K562 (cell line): ENCODE results near the gene SCT. TPM values are rescaled to one million over a fixed set of nuclear protein-coding genes. Genes with fewer than 3 reads are reported as not detected.

ENCODE experiments used
- ATAC-seq: fragments of 200-7000 bp; cut with Tn5 transposase; 3 replicates; pipeline ENCODE4 v1.9.1; 2020; ENCODE audit warnings: moderate library complexity
- BruUV-seq: library from RNA; stranded (reverse); fragments of 400-500 nt; replicated peaks from 2 replicates; lab custom pipeline; 2021; lab: Mats Ljungman, UMichigan
- CTCF ChIA-PET: fragments of 300-600 bp; formaldehyde crosslinking; extraction: SDS; loops from one replicate; lab custom pipeline; 2021; ENCODE audit warnings: low intra/inter-chr PET ratio; lab: Yijun Ruan, JAX
- POLR2A ChIA-PET: fragments of 300-600, 350-650 bp; sonication (Branson Sonifier 250); formaldehyde crosslinking; extraction: SDS; loops from one replicate; lab custom pipeline; 2021; ENCODE audit warnings: antibody characterized with exemption, inconsistent platforms; lab: Yijun Ruan, JAX
- DNase-seq, 4 experiments: peaks; one replicate each; pipeline versions ENCODE4 v3.0.0 to v3.0.0-alpha.2; 2011 to 2018; ENCODE audit warnings: low spot score in 3 of 4, mixed read lengths in 3 of 4; ENCODE audit errors: extremely low read depth in 1 of 4
- FAIRE-seq: peaks from 2 replicates; lab custom pipeline; 2011; peaks lifted over from hg19 to GRCh38; lab: Jason Lieb, UNC
- H2AFZ ChIP-seq: 2 replicates; pipeline ENCODE4 v1.6.0; 2011; ENCODE audit warnings: low read depth, low read length, control low read depth, inconsistent platforms
- H3K27ac ChIP-seq: fragments of 200-600 bp; 3 replicates; pipeline ENCODE4 v1.8.0; 2011; ENCODE audit warnings: low read depth, mild to moderate bottlenecking, control low read depth, inconsistent platforms, low read length, moderate library complexity, mixed read lengths; ENCODE audit errors: extremely low read depth
- H3K27me3 ChIP-seq, 2 experiments: fragments of 300-600 bp in 1 of 2; 2 replicates in 1 of 2; 3 replicates in 1 of 2; pipeline versions ENCODE4 v1.6.0 to v1.8.0; 2011; ENCODE audit warnings: inconsistent platforms in 2 of 2, low read length in 2 of 2, mild to moderate bottlenecking in 1 of 2, mixed read lengths in 1 of 2, moderate library complexity in 1 of 2; ENCODE audit not compliant: control insufficient read depth in 2 of 2, insufficient read depth in 2 of 2
- H3K36me3 ChIP-seq: fragments of 300-600 bp; 3 replicates; pipeline ENCODE4 v1.8.0; 2011; ENCODE audit warnings: mild to moderate bottlenecking, low read length, inconsistent platforms; ENCODE audit not compliant: control insufficient read depth, insufficient read depth
- H3K4me1 ChIP-seq, 2 experiments: fragments of 200-600 bp in 1 of 2; replicated peaks in 1 of 2; 2 replicates in 1 of 2; 3 replicates in 1 of 2; pipeline versions ENCODE4 v1.5.1 to v1.8.0; 2011; ENCODE audit warnings: inconsistent platforms in 2 of 2, low read length in 2 of 2, mild to moderate bottlenecking in 1 of 2, mixed read lengths in 1 of 2, moderate library complexity in 1 of 2; ENCODE audit not compliant: control insufficient read depth in 2 of 2, insufficient read depth in 2 of 2
- H3K4me2 ChIP-seq: 2 replicates; pipeline ENCODE4 v1.6.1; 2011; ENCODE audit warnings: low read length, control low read depth, inconsistent platforms, mixed read lengths; ENCODE audit not compliant: insufficient read depth
- H3K4me3 ChIP-seq: fragments of 200-600 bp; sonication (generic), shearing (Covaris generic); 2 replicates; pipeline ENCODE4 v1.5.1; 2016; ENCODE audit warnings: control low read depth, inconsistent platforms
- H3K79me2 ChIP-seq: fragments of 200-600 bp; 3 replicates; pipeline ENCODE4 v1.8.0; 2011; ENCODE audit warnings: low read length, inconsistent platforms; ENCODE audit not compliant: control insufficient read depth, insufficient read depth
- H3K9ac ChIP-seq, 2 experiments: 2 replicates each; pipeline versions ENCODE4 v1.6.0 to v1.6.1; 2011; ENCODE audit warnings: low read depth in 2 of 2, low read length in 2 of 2, control low read depth in 1 of 2, inconsistent platforms in 1 of 2, mild to moderate bottlenecking in 1 of 2, mixed read lengths in 1 of 2; ENCODE audit not compliant: insufficient read depth in 1 of 2
- H3K9me1 ChIP-seq: one replicate; pipeline ENCODE4 v1.6.0; 2011; ENCODE audit warnings: inconsistent platforms, mild to moderate bottlenecking, low read length, moderate library complexity; ENCODE audit not compliant: control insufficient read depth, insufficient read depth
- H3K9me3 ChIP-seq: replicated peaks from 2 replicates; pipeline ENCODE4 v1.5.1; 2011; ENCODE audit warnings: low read depth, low read length, inconsistent platforms; ENCODE audit not compliant: control insufficient read depth, insufficient read depth
- H4K20me1 ChIP-seq: replicated peaks from 2 replicates; pipeline ENCODE4 v1.6.1; 2011; ENCODE audit warnings: low read length, inconsistent platforms, mixed read lengths; ENCODE audit not compliant: control insufficient read depth, insufficient read depth
- FOXA1 ChIP-seq: fragments of 450-650 bp; IDR thresholded peaks from 2 replicates; pipeline ENCODE4 v1.6.1; 2016; ENCODE audit warnings: mild to moderate bottlenecking, borderline replicate concordance
- NFIX ChIP-seq: fragments of 250-450 bp; sonication (Bioruptor Pico); IDR thresholded peaks from 2 replicates; pipeline ENCODE4 v1.4.0; 2020; ENCODE audit warnings: low read depth, mild to moderate bottlenecking, moderate library complexity
- RFX7 ChIP-seq: fragments of 250-450 bp; sonication (Bioruptor Pico); IDR thresholded peaks from 2 replicates; pipeline ENCODE4 v1.5.1; 2021; ENCODE audit warnings: mild to moderate bottlenecking
- RUNX1 ChIP-seq: sonication (generic); IDR thresholded peaks from 2 replicates; pipeline ENCODE4 v1.6.1; 2016; ENCODE audit warnings: antibody characterized with exemption, low read depth
- SFPQ ChIP-seq: fragments of 200-400 bp; formaldehyde crosslinking; IDR thresholded peaks from 2 replicates; pipeline ENCODE4 v1.6.1; 2017; ENCODE audit warnings: mild to moderate bottlenecking, low read depth, low read length, moderate library complexity
- SRF ChIP-seq, 2 experiments: fragments of 250-450, 450-650 bp in 1 of 2; sonication (Bioruptor Pico) in 1 of 2; sonication (generic) in 1 of 2; formaldehyde crosslinking; IDR thresholded peaks; 2 replicates each; pipeline versions ENCODE4 v1.5.0 to v1.5.1; 2020 to 2022; ENCODE audit warnings: mild to moderate bottlenecking in 1 of 2, missing genetic modification reagents in 1 of 2
- TAL1 ChIP-seq: fragments of 450-650 bp; IDR thresholded peaks from 2 replicates; pipeline ENCODE4 v1.6.1; 2016; ENCODE audit warnings: mild to moderate bottlenecking
- ZNF175 ChIP-seq: fragments of 200-800 bp; sonication (Bioruptor generic); IDR thresholded peaks from 2 replicates; pipeline ENCODE4 v1.6.1; 2016; ENCODE audit warnings: low read depth, mild to moderate bottlenecking, missing genetic modification characterization, missing compliant biosample characterization
- ZNF3 ChIP-seq: fragments of 250-450 bp; sonication (Bioruptor Pico); IDR thresholded peaks from 2 replicates; pipeline ENCODE4 v1.5.0; 2021; ENCODE audit warnings: mild to moderate bottlenecking, moderate library complexity
- ZNF431 ChIP-seq: sonication (generic); formaldehyde crosslinking; IDR thresholded peaks from 2 replicates; pipeline ENCODE4 v1.8.0; 2022; ENCODE audit warnings: mild to moderate bottlenecking, missing genetic modification reagents
- ZNF436 ChIP-seq: fragments of 250-450, 450-650 bp; sonication (Bioruptor Pico); formaldehyde crosslinking; IDR thresholded peaks from 2 replicates; pipeline ENCODE4 v1.7.0; 2020; ENCODE audit warnings: mild to moderate bottlenecking
- ZNF445 ChIP-seq: fragments of 250-450 bp; sonication (Bioruptor Pico); IDR thresholded peaks from 2 replicates; pipeline ENCODE4 v1.4.0; 2020; ENCODE audit warnings: low read depth, mild to moderate bottlenecking, moderate library complexity
- ZZZ3 ChIP-seq: fragments of 450-650 bp; IDR thresholded peaks from 2 replicates; pipeline ENCODE4 v1.6.1; 2016; ENCODE audit warnings: antibody characterized with exemption, mild to moderate bottlenecking, moderate library complexity
- WGBS: fragments of 100-300 bp; shearing (Covaris generic); methylation state at CpG from one replicate; pipeline ENCODE4 v1.1.6; 2016; ENCODE audit warnings: low coverage, mixed read lengths; ENCODE audit not compliant: insufficient coverage; ENCODE audit errors: missing lambda C conversion rate; 5-methylcytosine and 5-hydroxymethylcytosine counted together
- in situ Hi-C: fragments of 300-500 bp; cut with MboI; formaldehyde crosslinking; loops from 4 replicates; pipeline ENCODE4 v1.15.0; 2018; ENCODE audit warnings: inconsistent platforms, mixed read lengths
- intact Hi-C: fragments of 100-400 bp; cut with micrococcal nuclease; formaldehyde crosslinking; loops from 2 replicates; pipeline ENCODE4 v1.14.2; 2022
- polyA plus RNA-seq, 8 experiments: library from polyadenylated mRNA; depleted of rRNA in 4 of 8; stranded (reverse) in 5 of 8; unstranded in 3 of 8; fragments of >200 nt; fragmentation: Nextera tagmentation in 2 of 8; fragmentation: Illumina TruSeq in 1 of 8; extraction: Ambion mirVana in 2 of 8; extraction: Trizol in 1 of 8; gene quantifications; 2 replicates each; pipeline versions ENCODE4 v1.2.1 to v1.2.3, GENCODE V29; 2011 to 2014; ENCODE audit warnings: inconsistent platforms in 1 of 8, missing spikeins in 1 of 8
- total RNA-seq, 7 experiments: library from RNA; depleted of rRNA in 6 of 7; stranded (reverse); fragments of >200 nt in 6 of 7; fragmentation: Illumina TruSeq in 2 of 7; extraction: Trizol in 2 of 7; gene quantifications; 2 replicates each; pipeline versions ENCODE4 v1.2.1 to v1.2.3, GENCODE V29; 2011 to 2021; ENCODE audit warnings: low replicate concordance in 1 of 7
- TF ChIP-seq, protein P1 (sequence below): fragments of 450-650 bp; IDR thresholded peaks from 2 replicates; pipeline ENCODE4 v1.7.0; 2016; ENCODE audit warnings: borderline replicate concordance

Gene SCT
- total and polyA plus RNA-seq, 9 of the 15 experiments (the other 6 are each of a cell fraction or from before 2014, with no cell fraction given): not detected

DNA sequence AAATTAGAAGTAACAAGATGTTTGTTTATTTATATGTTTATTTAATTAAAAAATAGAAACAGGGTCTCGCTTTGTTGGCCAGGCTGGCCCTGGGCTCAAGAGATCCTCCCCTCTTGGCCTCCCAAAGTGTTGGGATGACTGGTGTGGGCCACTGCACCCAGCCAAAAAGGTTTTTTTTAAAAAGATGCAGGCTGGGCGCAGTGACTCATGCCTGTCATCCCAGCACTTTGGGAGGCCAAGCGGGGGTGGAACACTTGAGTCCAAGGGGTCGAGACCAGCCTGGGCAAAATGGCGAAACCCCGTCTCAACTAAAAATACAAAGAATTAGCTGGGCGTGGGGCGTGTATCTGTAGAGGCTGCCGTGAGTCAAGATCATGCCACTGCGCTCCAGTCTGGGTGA lies 23.5 kb upstream of the SCT start:
- WGBS: 90% methylated on average over 9 of the region's 10 CpGs
- CTCF ChIA-PET: interaction anchor here (0.6 kb wide), 1 partner anchor 160 kb away, joined by 6 read pairs; no protein-coding TSS in a partner anchor
- Histone ChIP-seq H3K9me3 (no peaks in the 10 kb centered on the region), H3K27ac (no peak overlapping the region), H3K9ac (no peak overlapping the region), H3K9me1 (no peaks in the 10 kb centered on the region), H2AFZ (no peak overlapping the region), H4K20me1 (no peaks in the 10 kb centered on the region), H3K4me2 (no peak overlapping the region), H3K79me2 (no peaks in the 10 kb centered on the region), H3K4me3 (no peak overlapping the region), H3K27me3 (no peaks in the 10 kb centered on the region), H3K36me3 (peaks cover 70% of the 10 kb centered on the region; the same call in 2 of the 3 replicates), H3K4me1 (peaks cover 0 to 11% of the 10 kb centered on the region in 2 experiments; a peak in 2 of 5 replicates)
- BruUV-seq: no TSS peak
- TF ChIP-seq TAL1: no peak
- TF ChIP-seq, protein P1, sequence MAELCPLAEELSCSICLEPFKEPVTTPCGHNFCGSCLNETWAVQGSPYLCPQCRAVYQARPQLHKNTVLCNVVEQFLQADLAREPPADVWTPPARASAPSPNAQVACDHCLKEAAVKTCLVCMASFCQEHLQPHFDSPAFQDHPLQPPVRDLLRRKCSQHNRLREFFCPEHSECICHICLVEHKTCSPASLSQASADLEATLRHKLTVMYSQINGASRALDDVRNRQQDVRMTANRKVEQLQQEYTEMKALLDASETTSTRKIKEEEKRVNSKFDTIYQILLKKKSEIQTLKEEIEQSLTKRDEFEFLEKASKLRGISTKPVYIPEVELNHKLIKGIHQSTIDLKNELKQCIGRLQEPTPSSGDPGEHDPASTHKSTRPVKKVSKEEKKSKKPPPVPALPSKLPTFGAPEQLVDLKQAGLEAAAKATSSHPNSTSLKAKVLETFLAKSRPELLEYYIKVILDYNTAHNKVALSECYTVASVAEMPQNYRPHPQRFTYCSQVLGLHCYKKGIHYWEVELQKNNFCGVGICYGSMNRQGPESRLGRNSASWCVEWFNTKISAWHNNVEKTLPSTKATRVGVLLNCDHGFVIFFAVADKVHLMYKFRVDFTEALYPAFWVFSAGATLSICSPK: no peak
- no peak for TF ChIP-seq FOXA1
- TF ChIP-seq NFIX (CRISPR knock-in tag): no peak
- TF ChIP-seq SFPQ: no peak
- no peak for TF ChIP-seq RFX7 (CRISPR knock-in tag)
- no peak for TF ChIP-seq ZNF445 (CRISPR knock-in tag)
- TF ChIP-seq RUNX1: no peak
- no peak for TF ChIP-seq SRF (CRISPR knock-in tag; IDR thresholded peaks at IDR 0.05)
- TF ChIP-seq ZNF175 (CRISPR knock-in tag): no peak
- no peak for TF ChIP-seq ZZZ3
- TF ChIP-seq ZNF431 (CRISPR knock-in tag): no peak
- TF ChIP-seq ZNF436 (CRISPR knock-in tag): no peak
- no peak for TF ChIP-seq ZNF3 (CRISPR knock-in tag)
- in situ Hi-C loops: no loop called here
- POLR2A ChIA-PET: interaction anchor here (1.1 kb wide), 1 partner anchor 24 kb away, joined by 4 read pairs; no protein-coding TSS in a partner anchor
- FAIRE-seq (no peak), ATAC-seq (no peak), DNase-seq (no peak)
- intact Hi-C loops: no loop called here
